VCaP (cell line): ENCODE data around the gene EPHB2.
"Not testable (repeated sequence)": the region's sequence is repeated elsewhere in the genome, so short reads cannot be mapped to it uniquely, and the experiment has no call there.

Source experiments
- H3K27ac ChIP-seq: fragments of 450-650 bp; 2 replicates; pipeline ENCODE4 v1.5.1; 2017
- TF ChIP-seq, protein P1 (sequence below): fragments of 450-650 bp; conservative IDR thresholded peaks from 2 replicates; pipeline ENCODE4 v1.5.1; 2017; ENCODE audit warnings: mild to moderate bottlenecking, moderate library complexity

Gene EPHB2

DNA sequence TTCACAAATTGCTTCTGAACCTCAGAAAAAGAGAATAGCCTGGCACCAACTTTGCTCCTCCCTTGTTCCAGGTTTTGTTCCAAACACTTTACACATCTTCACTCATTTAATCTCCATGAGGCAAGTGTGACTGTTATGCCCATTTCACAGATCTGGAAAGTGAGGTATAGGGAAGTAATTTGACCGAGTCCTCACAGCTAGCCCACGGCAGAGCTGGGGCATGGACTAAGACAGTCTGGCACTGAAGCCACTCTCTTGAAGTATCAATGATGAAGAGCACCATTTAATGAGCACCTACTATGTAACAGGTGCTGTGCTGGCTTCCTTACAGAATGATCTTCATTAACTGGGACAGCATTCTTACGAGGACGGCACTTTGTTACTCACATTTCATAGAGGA, 38.6 kb upstream of the EPHB2 start:
- TF ChIP-seq, protein P1, sequence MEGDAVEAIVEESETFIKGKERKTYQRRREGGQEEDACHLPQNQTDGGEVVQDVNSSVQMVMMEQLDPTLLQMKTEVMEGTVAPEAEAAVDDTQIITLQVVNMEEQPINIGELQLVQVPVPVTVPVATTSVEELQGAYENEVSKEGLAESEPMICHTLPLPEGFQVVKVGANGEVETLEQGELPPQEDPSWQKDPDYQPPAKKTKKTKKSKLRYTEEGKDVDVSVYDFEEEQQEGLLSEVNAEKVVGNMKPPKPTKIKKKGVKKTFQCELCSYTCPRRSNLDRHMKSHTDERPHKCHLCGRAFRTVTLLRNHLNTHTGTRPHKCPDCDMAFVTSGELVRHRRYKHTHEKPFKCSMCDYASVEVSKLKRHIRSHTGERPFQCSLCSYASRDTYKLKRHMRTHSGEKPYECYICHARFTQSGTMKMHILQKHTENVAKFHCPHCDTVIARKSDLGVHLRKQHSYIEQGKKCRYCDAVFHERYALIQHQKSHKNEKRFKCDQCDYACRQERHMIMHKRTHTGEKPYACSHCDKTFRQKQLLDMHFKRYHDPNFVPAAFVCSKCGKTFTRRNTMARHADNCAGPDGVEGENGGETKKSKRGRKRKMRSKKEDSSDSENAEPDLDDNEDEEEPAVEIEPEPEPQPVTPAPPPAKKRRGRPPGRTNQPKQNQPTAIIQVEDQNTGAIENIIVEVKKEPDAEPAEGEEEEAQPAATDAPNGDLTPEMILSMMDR, result no peak
- H3K27ac ChIP-seq, result no peak overlapping the region

DNA sequence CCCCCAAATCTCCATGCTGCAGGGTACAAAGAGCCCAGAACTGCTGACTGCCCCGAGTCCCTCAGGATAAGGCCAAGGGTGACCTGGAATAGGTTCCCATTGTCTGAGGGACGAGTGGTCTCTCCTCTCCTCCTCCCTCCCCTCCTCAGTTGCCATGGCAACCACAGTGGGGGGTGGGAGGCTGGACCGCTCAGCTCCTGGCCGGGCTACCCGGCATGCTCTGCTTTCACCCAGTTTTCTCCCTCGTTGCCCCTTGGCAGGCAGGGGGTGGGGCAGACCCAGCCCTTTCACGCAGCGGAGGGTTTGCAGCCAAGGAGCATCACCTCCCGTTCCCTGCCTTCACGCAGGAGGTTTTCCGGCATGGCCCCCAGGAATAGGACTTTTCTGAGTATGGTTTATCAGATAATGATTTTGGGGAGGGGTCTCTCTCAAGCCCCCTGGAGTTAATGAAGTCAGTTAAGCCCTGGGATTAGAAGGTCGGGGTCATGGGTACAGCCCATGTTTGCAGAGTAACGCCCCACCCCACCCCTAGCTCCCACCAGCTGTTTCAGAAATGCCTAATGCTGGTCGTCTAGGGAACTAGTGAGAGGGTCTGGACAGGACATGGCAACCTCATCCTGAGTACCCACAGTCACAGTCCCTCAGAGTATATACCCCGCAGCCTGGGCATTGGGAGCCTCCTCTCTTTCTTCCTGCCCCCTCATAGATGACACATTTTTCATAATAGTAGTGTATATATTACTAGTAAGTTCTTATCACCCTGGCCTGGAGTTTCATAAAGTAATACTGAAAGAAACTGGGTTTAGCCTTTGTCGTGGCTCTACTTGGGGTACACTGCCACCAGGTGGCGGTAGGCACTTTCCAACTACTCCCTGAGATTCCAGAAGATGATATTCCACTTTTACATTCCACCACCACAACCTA, 36.9 kb upstream of the EPHB2 start:
- TF ChIP-seq, protein P1, result peak; percentile 87

DNA sequence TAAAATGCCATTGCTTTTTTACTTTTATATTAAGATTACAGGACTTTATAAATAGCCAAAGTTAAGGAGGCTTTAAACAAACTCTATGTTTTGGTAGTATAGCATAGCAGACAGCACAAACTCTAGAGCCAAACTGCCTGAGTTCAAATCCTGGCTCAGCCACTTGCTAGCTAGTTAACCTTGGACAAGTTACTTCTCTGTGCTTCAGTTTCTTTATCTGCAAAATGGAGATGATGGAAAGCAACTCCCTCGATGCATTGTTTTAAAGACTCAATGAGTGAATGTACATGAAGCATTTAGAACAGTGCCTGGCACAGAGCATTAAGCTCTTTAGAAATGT, 36.3 kb upstream of the EPHB2 start:
- TF ChIP-seq, protein P1, result peak; percentile 40
- no peak overlapping the region for H3K27ac ChIP-seq

More for the DNA sequence above, 36.9 kb upstream of the EPHB2 start:
- no peak overlapping the region for H3K27ac ChIP-seq

DNA sequence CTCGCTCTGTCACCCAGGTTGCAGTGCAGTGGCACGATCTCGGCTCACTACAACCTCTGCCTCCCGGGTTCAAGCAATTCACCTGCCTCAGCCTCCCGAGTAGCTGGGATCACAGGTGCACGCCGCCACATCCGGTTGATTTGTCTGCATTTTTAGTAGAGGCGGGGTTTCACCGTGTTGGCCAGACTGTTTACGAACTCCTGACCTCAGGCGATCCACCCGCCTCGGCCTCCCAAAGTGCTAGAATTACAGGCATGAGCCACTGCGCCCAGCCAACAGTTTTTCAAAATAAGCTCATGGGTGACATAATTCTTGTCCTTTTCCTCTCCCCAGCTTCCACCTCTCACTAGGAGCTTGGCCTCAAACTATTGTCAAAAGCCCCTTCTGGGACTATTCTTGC, 34.5 kb upstream of the EPHB2 start:
- H3K27ac ChIP-seq, result not testable (repeated sequence)

DNA sequence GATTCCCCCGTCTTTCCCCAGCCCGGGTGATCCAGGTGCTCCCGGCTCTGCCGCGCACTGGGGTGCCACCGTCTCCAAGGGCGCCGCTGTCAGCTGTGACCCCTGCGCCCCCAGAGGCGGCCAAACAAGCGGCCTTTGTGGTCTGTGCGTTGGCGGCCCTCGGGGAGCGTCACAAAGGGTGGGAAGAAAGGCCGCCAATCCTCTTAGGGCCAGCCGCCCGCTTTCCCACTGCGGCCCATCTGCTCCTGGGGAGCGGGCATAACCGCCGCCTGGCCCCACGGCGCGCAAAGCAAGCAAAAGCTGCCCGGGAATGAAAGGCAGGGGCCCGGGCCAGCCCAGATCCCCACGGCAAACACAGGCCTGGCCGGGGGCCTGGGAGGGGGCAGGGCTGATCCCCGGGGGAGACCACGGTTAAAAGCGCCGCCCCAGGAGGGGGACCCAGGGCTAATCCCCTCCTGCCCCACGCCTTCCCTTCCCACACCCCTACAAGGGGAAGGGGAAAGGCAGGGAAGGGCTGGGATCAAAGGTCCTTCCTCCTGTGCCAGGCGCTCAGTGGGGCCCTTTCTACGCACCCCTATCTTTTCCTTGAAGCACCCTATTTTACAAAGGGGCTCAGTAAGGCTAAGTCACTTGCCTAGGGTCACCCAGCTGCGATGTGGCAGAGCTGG, 33.6 kb upstream of the EPHB2 start:
- no peak overlapping the region for H3K27ac ChIP-seq
- TF ChIP-seq, protein P1, result no peak

DNA sequence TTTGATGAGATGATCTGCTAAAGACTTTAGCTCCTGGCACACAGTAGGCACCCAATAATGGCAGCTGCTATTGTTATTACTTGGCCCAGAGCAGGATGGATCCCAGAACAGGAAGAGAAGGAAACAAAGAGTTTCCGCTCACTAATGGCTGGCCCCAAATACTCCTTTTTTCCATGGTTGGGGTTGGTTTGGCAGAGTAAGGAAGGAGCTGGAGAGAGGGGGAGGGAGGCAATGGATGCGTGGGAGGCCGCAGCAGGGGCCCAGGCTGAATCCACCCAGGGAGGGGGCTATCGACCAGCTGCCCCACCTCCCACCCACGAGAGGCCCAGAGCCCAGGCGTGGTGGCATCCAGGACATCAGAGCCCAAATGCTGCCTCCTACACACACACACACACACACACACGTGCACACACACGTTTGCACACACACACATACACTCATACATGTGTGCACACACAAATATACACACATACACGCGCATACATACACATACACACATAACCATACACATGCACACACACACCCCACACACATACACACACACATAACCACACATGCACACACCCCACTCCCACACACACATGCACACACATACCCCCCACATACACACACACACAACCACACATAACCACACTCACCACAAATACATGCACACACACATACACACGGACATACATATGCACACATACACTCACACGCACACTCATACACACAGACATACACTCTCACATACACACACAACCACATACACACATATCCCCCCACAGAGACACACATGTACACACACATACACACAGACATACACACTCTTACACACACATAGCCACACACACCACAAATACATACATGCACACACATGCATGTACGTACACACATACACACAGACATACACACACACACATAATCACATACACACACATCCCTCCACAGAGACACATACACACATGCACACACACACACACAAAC, 32.4 kb upstream of the EPHB2 start:
- TF ChIP-seq, protein P1, result no peak
- H3K27ac ChIP-seq, result no peak overlapping the region

DNA sequence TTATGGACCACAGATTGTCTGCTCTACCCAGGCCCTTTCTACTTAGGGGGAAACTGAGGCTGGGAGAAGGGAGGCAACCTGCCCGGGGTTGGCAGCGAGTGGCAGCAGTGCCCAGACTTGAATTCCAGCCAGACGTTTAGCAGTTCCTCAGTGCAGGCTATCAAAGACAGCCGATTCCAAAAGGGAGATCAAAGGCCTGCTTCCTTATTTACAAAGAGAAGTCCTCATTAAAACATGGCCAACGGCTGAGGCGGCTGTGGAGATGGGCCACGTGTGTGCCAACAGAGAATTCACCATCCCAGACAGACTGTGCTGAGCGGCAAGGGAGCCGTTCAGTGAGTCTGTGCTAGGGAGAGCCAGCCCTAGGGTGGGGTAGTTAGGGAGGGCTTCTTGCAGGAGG, 29.9 kb upstream of the EPHB2 start:
- peak overlapping the region; percentile 41 for H3K27ac ChIP-seq
- TF ChIP-seq, protein P1, result no peak
